SU-DHL-6 (cell line): ENCODE results near the gene RPL10A.

Experiments used
- H2AFZ ChIP-seq: fragments of 200-600 bp; sonication (generic); 2 replicates; pipeline ENCODE4 v1.6.1; 2014; ENCODE audit warnings: low read depth, mild to moderate bottlenecking, moderate library complexity, mixed read lengths, antibody characterized with exemption, low read length; ENCODE audit not compliant: severe bottlenecking
- H3F3A ChIP-seq: fragments of 200-600 bp; shearing (Covaris generic); 2 replicates; pipeline ENCODE4 v1.6.0; 2016; ENCODE audit warnings: antibody characterized with exemption, mild to moderate bottlenecking; ENCODE audit not compliant: insufficient read depth
- H3K27ac ChIP-seq: fragments of 200-600 bp; sonication (generic); 2 replicates; pipeline ENCODE4 v1.5.1; 2016; ENCODE audit warnings: low read depth, mild to moderate bottlenecking, low read length, moderate library complexity, mixed read lengths
- H3K27me3 ChIP-seq: fragments of 200-600 bp; sonication (generic), shearing (Covaris generic); 2 replicates; pipeline ENCODE4 v1.6.0; 2014; ENCODE audit warnings: mild to moderate bottlenecking, low read length
- H3K36me3 ChIP-seq: fragments of 200-600 bp; sonication (generic); 2 replicates; pipeline ENCODE4 v1.6.1; 2014; ENCODE audit warnings: mild to moderate bottlenecking, low read length, mixed read lengths
- H3K4me2 ChIP-seq: fragments of 300-600, 200-600 bp; shearing (Covaris generic), sonication (generic); 2 replicates; pipeline ENCODE4 v1.6.0; 2014; ENCODE audit warnings: low read length, low read depth, mild to moderate bottlenecking; ENCODE audit not compliant: poor library complexity, severe bottlenecking
- H3K4me3 ChIP-seq: fragments of 200-600 bp; sonication (generic); 2 replicates; pipeline ENCODE4 v1.5.1; 2014; ENCODE audit warnings: antibody characterized with exemption, low read length, mild to moderate bottlenecking, mixed read lengths; ENCODE audit not compliant: insufficient read depth, poor library complexity, severe bottlenecking
- H3K79me2 ChIP-seq: fragments of 200-600 bp; sonication (generic); 2 replicates; pipeline ENCODE4 v1.6.1; 2014; ENCODE audit warnings: mild to moderate bottlenecking, low read length, moderate library complexity; ENCODE audit not compliant: insufficient read depth
- H3K9ac ChIP-seq: fragments of 200-600 bp; sonication (generic); 2 replicates; pipeline ENCODE4 v1.7.0; 2014; ENCODE audit warnings: mild to moderate bottlenecking, low read length
- H3K9me2 ChIP-seq: fragments of 200-600 bp; sonication (generic); replicated peaks from 2 replicates; pipeline ENCODE4 v1.6.1; 2014; ENCODE audit warnings: low read length; ENCODE audit not compliant: insufficient read depth
- H3K9me3 ChIP-seq: fragments of 200-600 bp; sonication (generic); 2 replicates; pipeline ENCODE4 v1.6.1; 2014; ENCODE audit warnings: low read length, mixed read lengths; ENCODE audit not compliant: insufficient read depth
- H4K20me1 ChIP-seq: fragments of 200-600 bp; sonication (generic); 2 replicates; pipeline ENCODE4 v1.6.1; 2014; ENCODE audit warnings: low read depth, mild to moderate bottlenecking, antibody characterized with exemption, low read length, moderate library complexity, mixed read lengths
- CTCF ChIP-seq: fragments of 200-600 bp; sonication (generic); IDR thresholded peaks from one replicate; pipeline ENCODE4 v1.5.1; 2017; ENCODE audit warnings: antibody characterized with exemption, mild to moderate bottlenecking, low read length, moderate library complexity; ENCODE audit not compliant: insufficient read depth, poor library complexity, severe bottlenecking
- EZH2phosphoT487 ChIP-seq: fragments of 200-600 bp; sonication (generic), shearing (Covaris generic); conservative IDR thresholded peaks from 2 replicates; pipeline ENCODE4 v1.6.1; 2018; ENCODE audit warnings: mild to moderate bottlenecking, antibody characterized with exemption, low read length, moderate library complexity, mixed read lengths

The RPL10A gene

GRCh38 chr6:35481226-35481625 lies 13.0 kb downstream of the RPL10A start:
- no peaks in the 10 kb centered on the region for H3K9me2 ChIP-seq
- TF ChIP-seq EZH2phosphoT487: no peak
- no peak for TF ChIP-seq CTCF
- no peak overlapping the region for H3K4me2 ChIP-seq
- H3K9ac ChIP-seq: no peak overlapping the region
- no peak overlapping the region for H2AFZ ChIP-seq
- H3K27ac ChIP-seq: no peak overlapping the region
- H3K36me3 ChIP-seq: no peaks in the 10 kb centered on the region
- no peak overlapping the region for H3K4me3 ChIP-seq
- no peaks in the 10 kb centered on the region for H3K9me3 ChIP-seq
- peaks cover 4% of the 10 kb centered on the region for H3F3A ChIP-seq
- H4K20me1 ChIP-seq: no peaks in the 10 kb centered on the region
- no peaks in the 10 kb centered on the region for H3K79me2 ChIP-seq
- H3K27me3 ChIP-seq: no peaks in the 10 kb centered on the region

- H3K9me2 ChIP-seq: no peaks in the 10 kb centered on the region
- no peak for TF ChIP-seq EZH2phosphoT487
- TF ChIP-seq CTCF: no peak
- H3K4me2 ChIP-seq: no peak overlapping the region
- H3K36me3 ChIP-seq: no peaks in the 10 kb centered on the region
- no peak overlapping the region for H3K4me3 ChIP-seq
- H3K9me3 ChIP-seq: no peaks in the 10 kb centered on the region
- H3F3A ChIP-seq: no peaks in the 10 kb centered on the region
- no peak overlapping the region for H2AFZ ChIP-seq
- no peaks in the 10 kb centered on the region for H4K20me1 ChIP-seq
- no peak overlapping the region for H3K27ac ChIP-seq
- H3K9ac ChIP-seq: no peak overlapping the region
- H3K79me2 ChIP-seq: no peaks in the 10 kb centered on the region
- no peaks in the 10 kb centered on the region for H3K27me3 ChIP-seq
These were observed 14.9 kb downstream of the RPL10A start for GRCh38 chr6:35483062-35483461.

- H3K79me2 ChIP-seq: no peaks in the 10 kb centered on the region
- H3F3A ChIP-seq: no peaks in the 10 kb centered on the region
- H4K20me1 ChIP-seq: no peaks in the 10 kb centered on the region
- no peaks in the 10 kb centered on the region for H3K36me3 ChIP-seq
- no peak overlapping the region for H3K27ac ChIP-seq
- no peaks in the 10 kb centered on the region for H3K9me3 ChIP-seq
- no peak overlapping the region for H3K9ac ChIP-seq
- TF ChIP-seq EZH2phosphoT487: no peak
- TF ChIP-seq CTCF: no peak
- H3K9me2 ChIP-seq: no peaks in the 10 kb centered on the region
- H3K4me3 ChIP-seq: no peak overlapping the region
- H2AFZ ChIP-seq: no peak overlapping the region
- no peak overlapping the region for H3K4me2 ChIP-seq
- no peaks in the 10 kb centered on the region for H3K27me3 ChIP-seq
These were observed 15.3 kb downstream of the RPL10A start for GRCh38 chr6:35483490-35483889.
